CD4-positive, alpha-beta memory T cell (primary cell): Measurements from ENCODE around the gene DLGAP4. TPM values are rescaled to one million over a fixed set of nuclear protein-coding genes. Genes with fewer than 3 reads are reported as not detected.

Experiments used
- CTCF ChIA-PET: fragments of 350-600 bp; sonication (Branson Sonifier 250); formaldehyde crosslinking; loops from one replicate; lab custom pipeline; 2021; ENCODE audit warnings: inconsistent platforms; ENCODE audit not compliant: partially characterized antibody; lab: Charles Lee
- POLR2A ChIA-PET: fragments of 350-600 bp; sonication (Branson Sonifier 250); formaldehyde crosslinking; loops from one replicate; lab custom pipeline; 2021; ENCODE audit not compliant: partially characterized antibody; lab: Charles Lee
- DNase-seq, 5 donors: peaks; one replicate each; pipeline versions ENCODE4 v3.0.0 to v3.0.0-alpha.2; 2020 to 2022; ENCODE audit warnings: mixed read lengths in 1 of 5
- H3K27ac ChIP-seq: one replicate; pipeline ENCODE4 v1.7.0; 2013; ENCODE audit warnings: low read depth, low read length
- H3K27me3 ChIP-seq: 2 replicates; pipeline ENCODE4 v1.7.0; 2013; ENCODE audit warnings: mild to moderate bottlenecking, low read length, moderate library complexity; ENCODE audit not compliant: insufficient read depth
- H3K36me3 ChIP-seq: 2 replicates; pipeline ENCODE4 v1.7.0; 2013; ENCODE audit warnings: mild to moderate bottlenecking, low read length, moderate library complexity; ENCODE audit not compliant: insufficient read depth
- H3K4me1 ChIP-seq: 2 replicates; pipeline ENCODE4 v1.7.0; 2013; ENCODE audit warnings: mild to moderate bottlenecking, low read length, moderate library complexity; ENCODE audit not compliant: insufficient read depth
- H3K4me3 ChIP-seq, 2 donors: one replicate each; pipeline ENCODE4 v1.7.0; 2013; ENCODE audit warnings: low read length in 2 of 2, mild to moderate bottlenecking in 1 of 2
- H3K9me3 ChIP-seq, 2 donors: one replicate each; pipeline ENCODE4 v1.7.0; 2013; ENCODE audit warnings: low read length in 2 of 2, control low read depth in 1 of 2; ENCODE audit not compliant: control insufficient read depth in 1 of 2
- H3K27ac Mint-ChIP-seq, 7 donors: one replicate each; pipeline ENCODE4 v1.8.0; 2020 to 2021; ENCODE audit warnings: mixed read lengths in 7 of 7, mild to moderate bottlenecking in 6 of 7, inconsistent platforms in 3 of 7, moderate library complexity in 3 of 7
- H3K27me3 Mint-ChIP-seq, 2 donors: one replicate each; pipeline ENCODE4 v1.8.0; 2020 to 2021; ENCODE audit warnings: mixed read lengths in 2 of 2
- H3K36me3 Mint-ChIP-seq, 2 donors: one replicate each; pipeline ENCODE4 v1.8.0; 2020 to 2021; ENCODE audit warnings: mixed read lengths in 2 of 2, inconsistent platforms in 1 of 2, mild to moderate bottlenecking in 1 of 2
- H3K4me1 Mint-ChIP-seq, 4 donors: one replicate each; pipeline ENCODE4 v1.8.0; 2020 to 2021; ENCODE audit warnings: mixed read lengths in 4 of 4, mild to moderate bottlenecking in 1 of 4
- H3K4me3 Mint-ChIP-seq, 8 donors: one replicate each; pipeline ENCODE4 v1.8.0; 2020 to 2021; ENCODE audit warnings: mixed read lengths in 8 of 8, mild to moderate bottlenecking in 7 of 8, moderate library complexity in 6 of 8, inconsistent platforms in 3 of 8
- H3K9me3 Mint-ChIP-seq, 8 donors: one replicate each; pipeline ENCODE4 v1.8.0; 2020 to 2021; ENCODE audit warnings: mixed read lengths in 8 of 8, mild to moderate bottlenecking in 5 of 8, inconsistent platforms in 3 of 8, moderate library complexity in 1 of 8
- intact Hi-C: fragments of 100-400 bp; cut with micrococcal nuclease; formaldehyde crosslinking; loops from one replicate; pipeline ENCODE4 v1.15.1; 2023
- polyA plus RNA-seq, 2 donors: library from polyadenylated mRNA; unstranded; fragments of 300-500 nt; fragmentation: Illumina TruSeq; gene quantifications; one replicate each; pipeline ENCODE4 v1.2.3, GENCODE V29; 2021
- total RNA-seq, 2 experiments: library from RNA; stranded (reverse); gene quantifications; one replicate each; pipeline ENCODE4 v1.2.3, GENCODE V29; 2021

Gene DLGAP4
- total and polyA plus RNA-seq, 4 experiments from 2014 or later, result 13.3 to 50.2 (median 31.0) TPM

DNA sequence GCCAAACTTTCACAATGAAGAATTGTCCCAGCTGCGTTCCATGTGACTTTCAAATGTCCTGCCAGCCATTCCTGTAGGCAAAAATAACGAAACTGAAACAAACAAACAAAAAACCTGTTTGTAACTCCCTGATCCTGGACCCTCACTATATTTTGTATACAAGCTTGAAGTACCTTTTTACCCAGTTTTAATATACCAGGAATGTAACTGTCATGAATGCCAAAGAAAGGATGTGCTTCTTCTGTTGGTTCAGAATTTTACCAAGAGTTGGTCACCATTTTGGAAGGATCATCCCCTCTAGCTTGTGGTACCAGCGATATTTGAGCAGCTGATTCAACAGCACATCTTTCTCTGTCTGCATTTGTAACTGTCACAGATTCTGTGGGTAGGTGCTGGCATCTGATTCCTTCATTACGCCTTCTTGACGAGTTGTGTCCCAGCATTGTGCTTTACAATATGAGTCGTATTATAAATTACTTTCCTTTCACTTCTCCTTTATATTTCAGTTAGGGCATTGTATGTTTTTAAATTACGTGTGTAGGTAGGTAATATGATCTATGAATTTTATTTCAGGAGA, 93.9 kb downstream of the DLGAP4 start:
- no peaks in the 10 kb centered on the region for H3K4me1 ChIP-seq
- H3K4me3 ChIP-seq, result no peak overlapping the region
- intact Hi-C loops, result no loop called here
- H3K9me3 ChIP-seq, result no peaks in the 10 kb centered on the region
- CTCF ChIA-PET, result interaction anchor here (1.1 kb wide), 1 partner anchor 407 kb away, joined by 4 read pairs; no protein-coding TSS in a partner anchor
- Mint-ChIP-seq H3K9me3 (peaks cover 0 to 11% (median 5%) of the 10 kb centered on the region in 8 donors), H3K27me3 (peaks cover 32 to 34% of the 10 kb centered on the region in 2 donors), H3K36me3 (no peaks in the 10 kb centered on the region), H3K4me3 (peak overlapping the region in 1 of 8 donors; percentile 23), H3K4me1 (peaks cover 0 to 4% (median 1%) of the 10 kb centered on the region in 4 donors), H3K27ac (no peak overlapping the region)
- H3K27ac ChIP-seq, result no peak overlapping the region
- no peaks in the 10 kb centered on the region for H3K27me3 ChIP-seq
- POLR2A ChIA-PET, result no interaction called here
- DNase-seq, result no peak
- no peaks in the 10 kb centered on the region for H3K36me3 ChIP-seq

- Mint-ChIP-seq H3K27ac (no peak overlapping the region), H3K36me3 (no peaks in the 10 kb centered on the region), H3K4me3 (no peak overlapping the region), H3K4me1 (peaks cover 0 to 4% (median 1%) of the 10 kb centered on the region in 4 donors), H3K27me3 (peaks cover 32 to 33% of the 10 kb centered on the region in 2 donors), H3K9me3 (peaks cover 0 to 11% (median 5%) of the 10 kb centered on the region in 8 donors)
- POLR2A ChIA-PET, result no interaction called here
- Histone ChIP-seq H3K4me3 (no peak overlapping the region), H3K9me3 (no peaks in the 10 kb centered on the region), H3K4me1 (no peaks in the 10 kb centered on the region), H3K36me3 (no peaks in the 10 kb centered on the region), H3K27me3 (no peaks in the 10 kb centered on the region), H3K27ac (no peak overlapping the region)
- CTCF ChIA-PET, result no interaction called here
- intact Hi-C loops, result no loop called here
- no peak for DNase-seq
Observed at GRCh38 chr20:36400909-36401735, 95.0 kb downstream of the DLGAP4 start.

GRCh38 chr20:36402708-36403107, 96.6 kb downstream of the DLGAP4 start:
- CTCF ChIA-PET, result interaction anchor here (1.0 to 1.1 kb wide), 2 partner anchors 14 to 201 kb away, joined by 3 read pairs; no protein-coding TSS in a partner anchor
- Mint-ChIP-seq H3K36me3 (no peaks in the 10 kb centered on the region), H3K9me3 (peaks cover 0 to 11% (median 5%) of the 10 kb centered on the region in 8 donors), H3K27ac (no peak overlapping the region), H3K4me1 (peaks cover 0 to 4% (median 1%) of the 10 kb centered on the region in 4 donors), H3K27me3 (peaks cover 32 to 33% of the 10 kb centered on the region in 2 donors), H3K4me3 (no peak overlapping the region)
- no peaks in the 10 kb centered on the region for H3K36me3 ChIP-seq
- H3K27ac ChIP-seq, result no peak overlapping the region
- POLR2A ChIA-PET, result no interaction called here
- DNase-seq, result no peak
- H3K4me1 ChIP-seq, result no peaks in the 10 kb centered on the region
- H3K27me3 ChIP-seq, result no peaks in the 10 kb centered on the region
- H3K9me3 ChIP-seq, result no peaks in the 10 kb centered on the region
- intact Hi-C loops, result no loop called here
- no peak overlapping the region for H3K4me3 ChIP-seq

- H3K27ac ChIP-seq, result no peak overlapping the region
- no peak overlapping the region for H3K4me3 Mint-ChIP-seq
- peaks cover 26 to 28% of the 10 kb centered on the region in 2 donors for H3K27me3 Mint-ChIP-seq
- H3K27ac Mint-ChIP-seq, result no peak overlapping the region
- peaks cover 0 to 4% (median 1%) of the 10 kb centered on the region in 4 donors for H3K4me1 Mint-ChIP-seq
- H3K9me3 Mint-ChIP-seq, result peaks cover 0 to 11% (median 5%) of the 10 kb centered on the region in 8 donors
- ChIA-PET CTCF (interaction anchor here (1.5 kb wide), 1 partner anchor 34 kb away, joined by 3 read pairs; no protein-coding TSS in a partner anchor), POLR2A (no interaction called here)
- DNase-seq, result no peak
- H3K27me3 ChIP-seq, result no peaks in the 10 kb centered on the region
- H3K4me3 ChIP-seq, result no peak overlapping the region
- no peaks in the 10 kb centered on the region for H3K4me1 ChIP-seq
- no peaks in the 10 kb centered on the region for H3K9me3 ChIP-seq
- H3K36me3 Mint-ChIP-seq, result no peaks in the 10 kb centered on the region
- no peaks in the 10 kb centered on the region for H3K36me3 ChIP-seq
- intact Hi-C loops, result no loop called here
Observed at GRCh38 chr20:36404435-36404978, 98.4 kb downstream of the DLGAP4 start.

DNA sequence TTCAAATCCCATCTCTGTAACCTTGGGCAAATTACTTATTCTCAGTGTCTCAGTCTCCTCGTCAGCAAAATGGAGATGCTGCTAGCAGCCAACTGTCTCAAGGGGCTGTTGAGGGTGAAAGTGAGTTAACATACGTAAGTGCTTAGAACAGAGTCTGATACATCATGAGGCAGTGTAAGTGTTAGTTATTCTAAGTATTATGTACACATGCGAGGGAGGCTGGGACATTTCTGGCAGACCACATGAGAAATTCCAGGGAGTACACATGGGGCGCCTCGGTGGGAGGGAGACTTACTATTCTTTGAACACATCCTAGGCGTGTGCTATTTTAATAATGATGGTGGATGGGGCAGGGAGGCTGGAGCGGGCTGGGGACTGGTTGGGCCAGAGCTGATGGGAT, 99.1 kb downstream of the DLGAP4 start:
- Mint-ChIP-seq H3K36me3 (no peaks in the 10 kb centered on the region), H3K27ac (no peak overlapping the region), H3K4me1 (peaks cover 0 to under 1% (median under 1%) of the 10 kb centered on the region in 4 donors), H3K27me3 (peaks cover 26 to 30% of the 10 kb centered on the region in 2 donors), H3K9me3 (peaks cover 0 to 11% (median 5%) of the 10 kb centered on the region in 8 donors), H3K4me3 (no peak overlapping the region)
- intact Hi-C loops, result no loop called here
- CTCF ChIA-PET, result interaction anchor here (1.5 kb wide), 1 partner anchor 34 kb away, joined by 3 read pairs; no protein-coding TSS in a partner anchor
- H3K27me3 ChIP-seq, result no peaks in the 10 kb centered on the region
- no peak for DNase-seq
- H3K27ac ChIP-seq, result no peak overlapping the region
- no peaks in the 10 kb centered on the region for H3K9me3 ChIP-seq
- H3K36me3 ChIP-seq, result no peaks in the 10 kb centered on the region
- no peak overlapping the region for H3K4me3 ChIP-seq
- H3K4me1 ChIP-seq, result no peaks in the 10 kb centered on the region
- POLR2A ChIA-PET, result no interaction called here

GRCh38 chr20:36407199-36407733, 101.1 kb downstream of the DLGAP4 start:
- Mint-ChIP-seq H3K36me3 (no peaks in the 10 kb centered on the region), H3K9me3 (peaks cover 0 to 9% (median 5%) of the 10 kb centered on the region in 8 donors), H3K4me1 (no peaks in the 10 kb centered on the region), H3K27me3 (peaks cover 16 to 20% of the 10 kb centered on the region in 2 donors), H3K4me3 (no peak overlapping the region), H3K27ac (no peak overlapping the region)
- Histone ChIP-seq H3K27me3 (no peaks in the 10 kb centered on the region), H3K36me3 (no peaks in the 10 kb centered on the region), H3K4me1 (no peaks in the 10 kb centered on the region), H3K27ac (no peak overlapping the region), H3K4me3 (no peak overlapping the region), H3K9me3 (no peaks in the 10 kb centered on the region)
- intact Hi-C loops, result no loop called here
- CTCF ChIA-PET, result no interaction called here
- POLR2A ChIA-PET, result no interaction called here
- no peak for DNase-seq

GRCh38 chr20:36408219-36408618, 102.1 kb downstream of the DLGAP4 start:
- Mint-ChIP-seq H3K4me1 (no peaks in the 10 kb centered on the region), H3K4me3 (no peak overlapping the region), H3K9me3 (peaks cover 0 to 5% (median 3%) of the 10 kb centered on the region in 8 donors), H3K27me3 (peaks cover 13 to 15% of the 10 kb centered on the region in 2 donors), H3K27ac (no peak overlapping the region), H3K36me3 (no peaks in the 10 kb centered on the region)
- Histone ChIP-seq H3K4me1 (no peaks in the 10 kb centered on the region), H3K4me3 (no peak overlapping the region), H3K27me3 (no peaks in the 10 kb centered on the region), H3K27ac (no peak overlapping the region), H3K36me3 (no peaks in the 10 kb centered on the region), H3K9me3 (no peaks in the 10 kb centered on the region)
- intact Hi-C loops, result no loop called here
- DNase-seq, result no peak
- ChIA-PET CTCF (no interaction called here), POLR2A (no interaction called here)
